DMS153 treated with DMSO at 0.1 percent for 48 hours (cell line): ENCODE measurements around the gene CETP.
"Not testable (repeated sequence)": the region's sequence is repeated elsewhere in the genome, so short reads cannot be mapped to it uniquely, and the experiment has no call there.

Source experiments
- DNase-seq: peaks from one replicate; lab custom pipeline; 2025; ENCODE audit not compliant: unreplicated experiment; lab: John Stamatoyannopoulos, UW

The CETP gene

DNA sequence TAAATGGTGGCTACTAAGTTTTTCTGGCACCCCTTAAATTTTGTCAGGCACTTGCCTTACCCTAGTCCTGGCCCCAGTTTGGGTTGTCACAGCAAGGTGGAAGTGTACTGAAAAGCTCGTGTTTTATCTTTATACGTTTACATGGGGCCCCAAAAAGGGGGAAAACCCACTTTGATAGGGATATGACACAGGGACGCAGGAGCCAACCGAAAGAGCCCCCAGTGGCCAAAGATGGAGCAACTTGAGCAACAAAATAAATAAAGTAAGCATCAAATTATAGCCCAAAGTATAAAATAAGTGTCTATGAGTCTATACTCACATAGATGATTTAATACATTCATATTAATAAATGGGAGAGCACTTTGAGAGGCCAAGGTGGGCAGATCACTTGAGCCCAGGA lies 5.0 kb upstream of the CETP start:
- DNase-seq = no peak

DNA sequence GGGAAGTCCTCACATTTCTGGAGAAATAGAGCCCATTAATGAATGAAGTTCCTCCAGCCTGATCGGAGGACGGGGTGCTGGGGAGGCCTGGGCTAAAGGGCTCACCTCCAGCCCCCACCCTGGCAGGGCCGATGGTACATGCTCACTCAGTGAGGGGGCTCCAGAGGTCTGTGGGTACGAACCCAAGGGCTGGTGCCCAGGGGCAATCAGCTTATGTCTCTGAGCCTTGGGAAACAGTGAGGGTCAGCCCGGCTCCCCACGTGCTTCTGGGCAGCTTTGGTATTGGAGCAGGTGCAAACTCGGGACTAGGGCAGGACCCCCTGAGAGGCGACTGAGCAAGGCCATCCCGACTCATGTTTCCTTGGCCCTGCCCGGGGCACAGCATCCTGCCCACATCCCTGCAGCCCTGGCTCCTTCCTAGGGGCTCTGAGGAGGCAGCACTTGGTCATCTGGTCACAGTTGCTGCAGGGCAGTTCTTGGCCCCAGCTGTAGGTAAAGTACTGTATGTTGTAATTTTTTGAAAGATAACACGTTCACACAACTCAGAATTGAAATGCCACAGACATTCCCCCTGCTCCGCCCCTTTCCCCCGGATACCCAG lies 969 bp upstream of the CETP start:
- DNase-seq = no peak

DNA sequence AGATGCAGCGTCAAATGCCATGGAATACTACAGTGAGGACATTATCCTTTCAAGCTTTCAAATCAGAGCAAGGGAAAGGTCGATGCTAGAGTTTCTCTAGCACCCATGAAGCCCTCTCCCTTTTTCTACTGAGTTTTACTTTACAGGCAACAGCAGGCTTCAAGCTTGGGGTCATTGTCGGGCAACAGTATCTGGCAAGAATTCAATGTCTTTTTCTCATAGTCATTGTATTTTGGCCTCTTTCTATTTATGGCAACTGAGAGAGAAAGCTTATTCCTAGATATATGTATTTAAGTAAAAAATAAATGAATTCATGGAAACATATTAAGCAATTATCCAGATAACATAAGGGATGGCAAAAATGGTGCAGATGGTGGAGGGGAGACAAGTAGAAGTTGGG lies 364 bp upstream of the CETP start:
- no peak for DNase-seq

DNA sequence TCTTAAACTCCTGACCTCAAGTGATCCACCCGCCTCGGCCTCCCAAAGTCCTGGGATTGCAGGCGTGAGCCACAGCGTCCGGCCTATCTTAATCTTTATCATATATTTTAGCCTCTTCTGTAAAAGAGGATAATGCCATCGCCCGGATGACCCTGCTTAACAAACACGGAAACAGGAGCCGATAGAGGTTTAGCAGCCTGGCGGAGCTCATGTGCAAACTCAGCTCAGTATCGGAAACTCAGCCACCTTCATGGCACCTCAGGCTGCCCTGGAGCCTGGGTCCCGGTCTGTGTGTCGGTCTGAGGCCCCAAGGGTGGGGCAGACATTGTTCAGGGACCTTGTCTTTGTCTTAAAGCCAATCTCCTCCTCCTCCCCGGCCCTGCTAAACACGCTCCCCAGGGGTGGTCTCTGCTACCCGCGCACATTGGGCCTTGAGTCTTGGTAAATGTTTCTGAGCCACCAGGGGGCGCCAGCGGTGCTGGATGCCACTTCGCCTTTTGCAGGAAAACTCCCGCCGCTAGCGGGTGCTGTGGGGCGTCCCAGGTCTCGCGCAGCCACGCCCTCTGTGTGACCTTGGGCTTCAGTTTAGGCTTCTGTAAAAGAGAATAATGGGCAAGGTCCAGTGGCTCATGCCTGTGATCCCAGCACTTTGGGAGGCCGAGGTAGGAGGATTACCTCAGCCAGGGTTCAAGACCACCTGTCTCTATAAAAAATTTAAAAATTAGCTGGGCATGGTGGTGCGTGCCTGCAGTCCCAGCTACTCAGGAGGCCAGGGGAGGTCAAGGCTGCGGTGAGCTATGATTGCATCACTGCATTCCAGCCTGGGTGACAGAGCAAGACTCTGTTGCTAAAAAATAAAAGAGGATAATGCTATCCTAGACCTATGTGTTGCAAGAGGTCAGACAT lies 2.7 kb downstream of the CETP start:
- DNase-seq = no peak

DNA sequence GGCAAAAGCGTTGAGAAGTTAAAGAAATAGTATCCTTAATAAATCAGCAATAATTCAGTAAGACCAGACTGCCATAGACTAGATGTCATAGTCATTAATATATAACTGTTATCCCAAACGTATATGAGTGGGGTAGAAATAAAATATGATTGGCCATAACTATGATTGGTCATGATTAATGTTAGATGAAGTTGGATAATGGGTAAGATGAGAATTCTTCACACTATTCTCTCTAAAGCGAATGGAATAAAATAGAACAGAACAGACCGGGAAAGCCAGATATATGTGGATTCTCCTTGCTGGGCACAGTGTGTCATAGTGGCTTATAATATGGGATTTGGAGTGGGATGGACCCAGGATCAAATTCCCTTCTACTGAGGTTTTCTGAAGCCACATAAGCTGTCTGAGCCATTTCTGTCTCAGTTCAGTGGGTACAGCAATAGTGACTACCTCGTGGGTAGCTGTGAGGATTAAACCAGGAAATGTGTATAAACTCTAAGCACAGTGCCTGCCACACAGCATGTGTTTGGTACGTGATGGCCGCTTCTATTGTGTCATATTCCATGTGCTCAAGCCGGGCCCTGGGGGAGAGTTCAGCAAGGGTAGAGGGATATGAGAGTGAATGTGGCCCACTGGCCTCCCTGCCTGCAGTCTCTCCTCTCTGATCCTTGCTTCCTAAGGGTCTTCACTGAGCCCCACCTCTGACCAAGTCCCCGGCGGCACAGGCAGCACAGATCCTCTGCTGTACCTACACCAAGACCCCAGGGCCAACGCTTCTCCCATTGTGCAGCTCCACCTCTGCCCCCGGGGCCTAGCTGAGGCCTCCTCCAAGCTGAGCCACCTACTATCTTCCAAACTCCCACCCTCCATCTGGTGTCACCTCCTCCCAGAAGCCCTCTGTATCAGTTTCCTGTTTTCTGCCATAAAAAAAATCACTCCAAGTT lies 3.7 kb downstream of the CETP start:
- no peak for DNase-seq

DNA sequence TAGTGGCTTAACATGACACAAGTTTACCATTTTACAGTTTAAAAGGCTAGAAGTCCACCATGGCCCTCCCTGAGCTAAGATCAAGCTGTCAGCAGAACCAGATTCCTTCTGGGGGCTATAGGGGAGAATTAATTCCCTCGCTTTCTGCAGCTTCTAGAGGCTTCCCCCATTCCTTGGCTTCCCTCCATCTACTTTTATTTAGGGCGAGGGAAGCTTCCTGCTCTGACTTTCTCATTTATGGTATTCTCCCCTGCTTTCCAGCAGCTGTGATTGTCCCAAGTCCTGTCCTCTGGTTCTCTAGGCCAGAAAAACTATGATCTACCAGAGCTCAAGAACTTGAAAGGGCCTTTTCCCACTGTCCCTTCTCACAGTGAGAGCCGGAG lies 4.3 kb downstream of the CETP start:
- no peak for DNase-seq

DNA sequence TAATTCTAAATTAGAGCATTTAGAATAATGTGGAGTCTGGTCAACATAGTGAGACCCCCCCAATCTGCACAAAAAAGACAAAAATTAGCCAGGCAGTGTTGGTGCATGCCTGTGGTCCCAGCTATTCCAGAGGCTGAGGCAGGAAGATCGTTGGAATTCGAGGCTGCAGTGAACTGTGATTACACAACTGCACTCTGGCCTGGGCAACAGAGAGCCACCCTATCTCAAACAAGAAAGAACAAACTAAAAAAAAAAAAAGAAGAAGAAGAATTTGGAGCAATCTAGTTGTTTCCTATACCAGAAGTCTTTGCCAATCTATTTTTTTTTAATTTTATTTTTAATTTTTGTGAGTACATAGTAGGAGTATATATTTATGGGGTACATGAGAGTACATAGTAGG lies 6.0 kb downstream of the CETP start:
- DNase-seq = no peak

DNA sequence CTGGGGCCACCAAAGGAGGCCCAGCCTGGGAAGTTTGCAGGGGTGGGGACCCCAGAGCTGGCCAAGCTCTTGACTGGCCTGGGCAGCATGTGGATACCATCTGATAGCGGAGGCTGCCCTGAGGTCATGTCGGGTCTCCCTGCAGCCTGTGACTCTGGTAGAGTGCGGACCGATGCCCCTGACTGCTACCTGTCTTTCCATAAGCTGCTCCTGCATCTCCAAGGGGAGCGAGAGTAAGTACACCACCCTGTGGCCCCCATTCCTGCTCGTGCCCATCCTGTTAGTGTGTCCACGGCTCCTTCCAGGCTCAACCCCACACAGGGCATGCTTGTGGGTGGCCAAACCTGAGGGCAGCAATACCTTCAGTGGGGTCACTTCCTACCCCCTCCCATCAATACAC lies 8.0 kb downstream of the CETP start:
- DNase-seq = no peak

DNA sequence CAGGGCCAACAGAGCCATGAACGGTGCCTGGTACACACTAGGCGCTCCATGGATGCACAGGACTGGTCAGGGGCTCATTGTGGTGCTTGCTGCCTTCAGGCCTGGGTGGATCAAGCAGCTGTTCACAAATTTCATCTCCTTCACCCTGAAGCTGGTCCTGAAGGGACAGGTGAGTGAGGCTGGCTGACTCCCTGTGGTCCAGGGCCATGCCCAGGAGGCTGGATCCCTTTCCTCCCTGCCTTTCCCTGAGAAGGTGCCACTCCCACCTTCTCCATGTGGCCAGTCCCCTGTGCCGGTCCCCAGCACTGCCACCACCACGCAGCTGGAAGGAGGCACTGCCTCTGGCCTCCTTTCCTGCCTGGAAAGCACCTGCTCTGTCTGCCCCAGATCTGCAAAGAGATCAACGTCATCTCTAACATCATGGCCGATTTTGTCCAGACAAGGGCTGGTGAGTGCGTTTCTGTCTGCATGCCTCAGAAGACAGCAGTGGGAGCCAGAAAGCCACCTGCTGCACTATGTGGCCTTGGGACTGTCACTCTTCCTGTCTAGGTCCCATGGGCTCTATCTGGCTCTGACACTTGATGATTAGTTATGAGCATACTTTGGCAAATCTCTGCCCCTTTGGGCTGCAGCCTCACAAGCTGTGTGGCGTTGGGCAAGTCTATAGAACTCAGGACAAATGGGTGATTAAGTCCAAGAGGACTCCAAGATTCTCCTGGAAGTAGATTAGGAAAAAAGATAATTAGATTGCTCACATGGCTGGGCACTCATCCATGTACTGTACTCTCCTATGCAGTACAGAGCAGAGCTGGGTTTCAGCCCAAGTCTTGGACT lies 9.4 kb downstream of the CETP start:
- DNase-seq = no peak

DNA sequence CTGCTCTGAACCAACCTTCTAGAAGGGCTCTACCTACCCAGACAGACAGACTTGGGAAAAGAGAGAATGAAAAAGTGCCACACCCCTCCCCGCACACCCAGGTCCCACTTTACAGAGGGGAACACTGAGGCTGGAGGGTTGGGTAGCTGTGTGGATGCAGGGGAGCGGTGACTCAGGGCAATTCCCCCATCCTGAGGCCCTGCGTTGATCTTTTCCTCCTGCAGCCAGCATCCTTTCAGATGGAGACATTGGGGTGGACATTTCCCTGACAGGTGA lies 10.0 kb downstream of the CETP start:
- no peak for DNase-seq

DNA sequence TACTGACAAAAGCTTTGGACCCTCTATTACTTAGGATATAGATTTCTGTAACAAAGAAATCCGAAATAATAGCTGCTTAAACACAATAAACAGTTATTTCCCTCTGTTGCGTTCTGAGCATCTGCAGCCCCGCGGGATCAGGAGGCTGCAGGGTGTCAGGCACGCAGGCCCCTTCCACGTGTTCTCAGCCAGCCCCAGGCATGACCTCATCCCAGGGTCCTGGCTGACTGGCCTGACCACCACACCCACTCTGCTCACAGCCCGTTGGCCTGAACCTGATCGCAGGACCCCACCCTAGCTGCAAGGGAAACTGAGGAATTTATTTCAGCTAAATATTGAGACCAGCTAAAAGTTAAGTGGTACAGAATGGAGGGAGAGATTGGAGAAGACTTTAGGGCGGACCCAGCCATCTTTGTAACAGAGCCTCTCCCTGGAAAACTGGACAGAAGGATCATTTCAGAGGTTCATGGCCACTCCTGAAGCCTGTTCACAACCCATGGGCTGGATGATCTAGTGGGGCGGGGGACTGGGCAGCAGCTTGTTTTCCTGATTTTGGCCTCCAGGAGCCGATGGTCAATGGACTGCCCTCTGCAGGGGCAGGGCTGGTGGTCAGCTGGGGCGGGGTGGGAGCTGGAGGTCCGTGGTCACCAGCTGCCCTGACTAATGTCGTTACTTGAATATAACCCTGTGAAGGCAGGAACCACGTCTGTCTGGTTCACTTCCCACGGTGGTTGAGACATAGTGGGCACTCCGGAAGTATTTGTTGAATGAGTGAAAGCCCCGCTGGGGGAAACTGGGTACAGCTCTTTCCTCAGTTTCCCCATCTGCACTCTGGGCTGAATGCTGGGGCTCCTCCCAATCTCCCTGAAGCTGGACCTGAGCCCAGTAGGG lies 10.9 kb downstream of the CETP start:
- no peak for DNase-seq

DNA sequence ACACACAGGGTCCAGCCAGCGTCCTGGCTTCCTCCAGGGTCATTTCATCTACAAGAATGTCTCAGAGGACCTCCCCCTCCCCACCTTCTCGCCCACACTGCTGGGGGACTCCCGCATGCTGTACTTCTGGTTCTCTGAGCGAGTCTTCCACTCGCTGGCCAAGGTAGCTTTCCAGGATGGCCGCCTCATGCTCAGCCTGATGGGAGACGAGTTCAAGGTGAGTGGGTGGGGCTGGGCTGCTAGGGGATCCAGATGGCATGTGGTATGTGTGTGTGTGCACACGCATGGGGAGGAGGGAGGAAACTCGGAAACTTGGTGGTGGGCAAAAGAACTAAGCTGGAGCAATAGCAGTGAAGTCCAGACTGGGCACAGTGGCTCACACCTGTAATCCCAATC lies 11.5 kb downstream of the CETP start:
- DNase-seq = no peak

DNA sequence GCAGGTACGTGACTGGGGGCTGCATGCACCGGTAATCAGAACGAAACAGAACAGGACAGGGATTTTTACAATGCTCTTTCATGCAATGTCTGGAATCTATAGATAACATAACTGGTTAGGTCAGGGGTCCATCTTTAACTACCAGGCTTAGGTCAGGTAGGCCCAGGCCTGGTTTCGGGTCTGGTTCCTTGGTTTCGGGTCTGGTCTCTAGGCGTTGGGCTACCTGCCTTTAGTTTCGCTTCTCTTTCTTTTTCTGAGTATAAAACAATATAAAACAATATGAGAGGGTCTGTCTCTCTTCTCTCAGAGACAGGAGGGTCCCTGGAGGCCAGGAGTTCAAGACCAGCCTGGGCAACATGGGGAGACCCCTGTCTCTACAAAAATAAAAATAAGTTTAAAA lies 12.1 kb downstream of the CETP start:
- not testable (repeated sequence) for DNase-seq

DNA sequence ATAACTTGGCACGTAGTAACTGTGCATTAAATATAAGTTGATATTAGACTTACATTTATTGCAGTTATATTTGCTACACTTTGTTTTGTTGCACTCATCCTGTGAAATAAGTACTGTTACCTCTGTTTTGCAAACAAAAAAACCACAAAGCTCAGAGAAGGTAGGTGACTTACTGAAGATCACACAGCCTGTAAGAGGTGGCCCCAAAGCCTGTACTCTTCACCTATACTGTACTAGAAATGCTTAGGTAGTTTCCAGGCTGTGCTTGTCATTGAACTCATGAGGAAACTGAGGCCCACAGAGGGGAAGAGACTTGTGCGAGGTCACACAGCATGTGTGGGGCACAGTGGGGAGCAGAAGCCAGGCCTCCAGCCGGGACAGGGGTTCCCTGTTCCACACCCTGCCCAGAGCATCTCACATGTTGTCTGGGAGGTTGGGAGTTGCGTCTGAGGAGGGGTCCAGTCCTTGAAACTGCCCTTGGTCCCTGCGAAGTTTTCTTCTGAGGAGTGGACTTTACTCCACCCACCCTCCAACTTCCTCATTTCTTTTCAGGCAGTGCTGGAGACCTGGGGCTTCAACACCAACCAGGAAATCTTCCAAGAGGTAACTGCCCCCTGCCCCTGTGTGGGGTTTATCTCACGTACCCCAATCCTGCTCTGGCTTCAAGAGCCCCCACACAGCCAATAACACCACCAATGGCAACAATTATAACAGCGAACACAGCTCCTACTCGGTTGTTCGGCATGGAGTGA lies 13.0 kb downstream of the CETP start:
- no peak for DNase-seq

DNA sequence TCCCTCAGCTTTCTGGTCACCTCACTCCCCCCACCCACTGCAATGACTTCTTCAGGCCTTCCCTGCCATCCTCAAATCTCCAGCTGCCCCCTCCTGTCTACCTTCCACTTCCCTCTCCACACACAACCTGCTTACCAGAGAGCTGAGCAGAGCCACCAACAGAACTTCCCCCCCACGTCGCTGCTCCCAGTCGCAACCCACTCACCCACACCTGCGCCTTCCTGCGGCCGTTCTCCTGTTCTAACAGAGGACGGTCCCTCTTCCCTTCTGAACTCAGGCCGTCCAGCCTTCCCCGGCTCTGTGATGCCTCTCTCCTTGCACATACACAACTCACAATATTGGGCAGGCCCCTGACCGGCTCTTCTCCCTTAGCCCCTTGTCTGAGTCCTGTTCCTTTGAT lies 14.0 kb downstream of the CETP start:
- DNase-seq = no peak

DNA sequence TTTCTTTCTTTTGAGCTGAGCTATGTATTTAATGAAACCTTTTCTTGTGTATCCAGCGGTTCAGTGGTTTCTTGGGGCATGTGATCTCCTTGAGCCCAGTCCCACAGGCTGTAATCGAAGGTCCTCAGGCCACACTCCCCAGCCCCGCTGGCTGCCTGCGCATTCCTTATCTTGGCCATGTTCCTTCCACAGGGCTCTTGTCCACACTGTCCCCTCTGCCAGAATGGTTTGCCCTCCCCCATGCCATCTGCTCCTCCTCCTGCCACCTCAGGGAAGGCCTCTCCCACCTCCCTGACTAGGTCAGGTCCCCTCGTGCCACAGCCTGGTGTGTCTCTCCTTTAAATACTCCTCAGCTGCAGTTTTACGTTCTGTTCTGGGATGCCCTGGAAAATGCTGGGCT lies 15.5 kb downstream of the CETP start:
- DNase-seq = no peak

DNA sequence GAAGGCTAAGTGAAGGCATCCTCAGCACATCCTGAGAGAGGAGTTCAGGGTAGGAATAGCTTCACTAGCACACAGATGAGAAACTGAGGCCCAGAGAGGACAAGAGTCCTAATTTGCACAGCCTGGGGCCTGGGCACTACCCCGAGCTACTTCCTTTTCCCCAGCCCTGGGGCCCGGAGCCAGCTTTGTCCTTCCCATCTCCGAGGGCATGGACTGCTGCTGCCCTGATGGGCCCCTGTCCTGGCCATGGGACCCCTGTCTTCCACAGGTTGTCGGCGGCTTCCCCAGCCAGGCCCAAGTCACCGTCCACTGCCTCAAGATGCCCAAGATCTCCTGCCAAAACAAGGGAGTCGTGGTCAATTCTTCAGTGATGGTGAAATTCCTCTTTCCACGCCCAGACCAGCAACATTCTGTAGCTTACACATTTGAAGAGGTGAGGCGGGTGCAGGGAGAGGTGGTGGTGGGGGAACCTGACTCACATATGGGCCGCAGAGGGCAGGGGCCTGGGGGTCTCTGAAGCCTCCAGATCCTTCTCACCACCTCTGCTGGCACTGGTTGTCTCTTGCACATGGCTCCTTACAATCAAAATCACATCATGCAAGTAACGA lies 16.2 kb downstream of the CETP start:
- DNase-seq = no peak

DNA sequence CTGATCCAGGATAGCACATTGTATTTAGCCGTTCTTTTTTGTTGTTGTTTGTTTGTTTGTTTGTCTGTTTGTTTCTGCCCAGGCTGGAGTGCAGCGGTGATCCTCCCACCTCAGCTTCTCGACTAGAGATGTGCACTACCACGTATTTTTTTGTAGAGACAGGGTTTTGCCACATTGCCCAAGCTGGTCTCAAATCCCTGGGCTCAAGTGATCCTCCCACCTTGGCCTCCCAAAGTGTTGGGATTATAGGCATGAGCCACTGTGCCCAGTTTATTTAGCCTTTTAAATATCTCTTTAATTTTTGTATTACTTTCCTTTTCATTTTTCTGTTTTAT lies 18.4 kb downstream of the CETP start:
- no peak for DNase-seq
